Activated CD8-positive, alpha-beta T cell treated with anti-CD3 and anti-CD28 coated beads for 36 hours (primary cell): ENCODE data around the gene CBFA2T3. TPM values are rescaled to one million over a fixed set of nuclear protein-coding genes. Genes with fewer than 3 reads are reported as not detected.

Source experiments
- ATAC-seq: fragments of 200-7000 bp; cut with Tn5 transposase; one replicate; pipeline ENCODE4 v1.10.0; 2021; ENCODE audit warnings: mild to moderate bottlenecking, moderate library complexity
- CTCF ChIA-PET: fragments of 350-600 bp; sonication (Branson Sonifier 250); formaldehyde crosslinking; loops from one replicate; lab custom pipeline; 2021; ENCODE audit warnings: antibody characterized with exemption; lab: Charles Lee
- POLR2A ChIA-PET: fragments of 350-600 bp; sonication (Branson Sonifier 250); formaldehyde crosslinking; loops from one replicate; lab custom pipeline; 2021; ENCODE audit warnings: antibody characterized with exemption; lab: Charles Lee
- DNase-seq: peaks from one replicate; pipeline ENCODE4 v3.0.0-alpha.2; 2020
- H3K27ac Mint-ChIP-seq: one replicate; pipeline ENCODE4 v1.8.0; 2021; ENCODE audit warnings: mild to moderate bottlenecking, mixed read lengths
- H3K27me3 Mint-ChIP-seq: one replicate; pipeline ENCODE4 v1.8.0; 2021; ENCODE audit warnings: mixed read lengths
- H3K36me3 Mint-ChIP-seq: one replicate; pipeline ENCODE4 v1.8.0; 2021; ENCODE audit warnings: low read depth, mixed read lengths
- H3K4me1 Mint-ChIP-seq: one replicate; pipeline ENCODE4 v1.8.0; 2021; ENCODE audit warnings: low read depth, mixed read lengths
- H3K4me3 Mint-ChIP-seq: one replicate; pipeline ENCODE4 v1.8.0; 2021; ENCODE audit warnings: mild to moderate bottlenecking, moderate library complexity, mixed read lengths
- H3K9me3 Mint-ChIP-seq: one replicate; pipeline ENCODE4 v1.8.0; 2021; ENCODE audit warnings: mixed read lengths
- CTCF ChIP-seq: fragments of 200-600 bp; IDR thresholded peaks from one replicate; pipeline ENCODE4 v1.8.0; 2022; ENCODE audit warnings: antibody characterized with exemption, mild to moderate bottlenecking
- intact Hi-C: fragments of 100-400 bp; cut with micrococcal nuclease; formaldehyde crosslinking; loops from one replicate; pipeline ENCODE4 v1.10.0; 2022
- total RNA-seq, 2 experiments: library from RNA; stranded (reverse); gene quantifications; one replicate each; pipeline ENCODE4 v1.2.3, GENCODE V29; 2021

The CBFA2T3 gene
- total RNA-seq, 2 experiments from 2014 or later: 0.14 to 0.34 TPM

- ChIA-PET CTCF (no interaction called here), POLR2A (interaction anchor here (0.5 kb wide), 1 partner anchor 52 kb away, joined by 3 read pairs; no protein-coding TSS in a partner anchor)
- Mint-ChIP-seq H3K9me3 (no peaks in the 10 kb centered on the region), H3K27me3 (peaks cover 29% of the 10 kb centered on the region), H3K36me3 (no peaks in the 10 kb centered on the region), H3K4me3 (no peak overlapping the region), H3K4me1 (peaks cover 4% of the 10 kb centered on the region), H3K27ac (no peak overlapping the region)
- ATAC-seq: no peak
- DNase-seq: no peak
- TF ChIP-seq CTCF: no peak
- intact Hi-C loops: no loop called here
Measured at GRCh38 chr16:88934066-88934667, 42.8 kb downstream of the CBFA2T3 start.

GRCh38 chr16:88932929-88933328 lies 44.1 kb downstream of the CBFA2T3 start:
- POLR2A ChIA-PET: no interaction called here
- H3K4me3 Mint-ChIP-seq: no peak overlapping the region
- H3K9me3 Mint-ChIP-seq: no peaks in the 10 kb centered on the region
- CTCF ChIA-PET: interaction anchor here (1.1 kb wide), 1 partner anchor 10 kb away, joined by 4 read pairs; no protein-coding TSS in a partner anchor
- H3K36me3 Mint-ChIP-seq: no peaks in the 10 kb centered on the region
- no peak overlapping the region for H3K27ac Mint-ChIP-seq
- no peaks in the 10 kb centered on the region for H3K4me1 Mint-ChIP-seq
- TF ChIP-seq CTCF: no peak
- no peak for ATAC-seq
- peaks cover 20% of the 10 kb centered on the region for H3K27me3 Mint-ChIP-seq
- intact Hi-C loops: no loop called here
- DNase-seq: no peak

- Mint-ChIP-seq H3K27ac (no peak overlapping the region), H3K36me3 (no peaks in the 10 kb centered on the region)
Measured at GRCh38 chr16:88931936-88932335, 45.1 kb downstream of the CBFA2T3 start.

GRCh38 chr16:88931373-88931900 lies 45.6 kb downstream of the CBFA2T3 start:
- no peak for ATAC-seq
- Mint-ChIP-seq H3K36me3 (no peaks in the 10 kb centered on the region), H3K9me3 (no peaks in the 10 kb centered on the region), H3K4me1 (no peaks in the 10 kb centered on the region), H3K27me3 (peaks cover 6% of the 10 kb centered on the region), H3K4me3 (no peak overlapping the region), H3K27ac (no peak overlapping the region)
- TF ChIP-seq CTCF: no peak
- ChIA-PET POLR2A (no interaction called here), CTCF (no interaction called here)
- DNase-seq: no peak
- intact Hi-C loops: no loop called here

More at GRCh38 chr16:88931936-88932335, 45.1 kb downstream of the CBFA2T3 start:
- intact Hi-C loops: no loop called here
- no peak for ATAC-seq
- Mint-ChIP-seq H3K9me3 (no peaks in the 10 kb centered on the region), H3K27me3 (peaks cover 11% of the 10 kb centered on the region), H3K4me3 (no peak overlapping the region), H3K4me1 (no peaks in the 10 kb centered on the region)
- DNase-seq: no peak
- POLR2A ChIA-PET: no interaction called here
- CTCF ChIA-PET: interaction anchor here (1.1 kb wide), 1 partner anchor 11 kb away, joined by 4 read pairs; no protein-coding TSS in a partner anchor
- TF ChIP-seq CTCF: no peak

- no peak overlapping the region for H3K4me3 Mint-ChIP-seq
- H3K36me3 Mint-ChIP-seq: no peaks in the 10 kb centered on the region
- ATAC-seq (no peak), DNase-seq (no peak)
- H3K9me3 Mint-ChIP-seq: no peaks in the 10 kb centered on the region
- H3K27ac Mint-ChIP-seq: no peak overlapping the region
- no peaks in the 10 kb centered on the region for H3K4me1 Mint-ChIP-seq
- POLR2A ChIA-PET: no interaction called here
- CTCF ChIA-PET: no interaction called here
- H3K27me3 Mint-ChIP-seq: peaks cover 4% of the 10 kb centered on the region
- intact Hi-C loops: no loop called here
- no peak for TF ChIP-seq CTCF
Measured at GRCh38 chr16:88930716-88931115, 46.3 kb downstream of the CBFA2T3 start.
